NCI-H2171 treated with DMSO at 0.1 percent for 48 hours (cell line): ENCODE data around the gene ID1.
A peak's percentile ranks its signal among the peaks of the same experiment; 100 is the strongest.
"Not testable (repeated sequence)": the region's sequence is repeated elsewhere in the genome, so short reads cannot be mapped to it uniquely, and the experiment has no call there.

Source experiments
- DNase-seq: peaks from one replicate; lab custom pipeline; 2025; lab: John Stamatoyannopoulos, UW

The ID1 gene

GRCh38 chr20:31602431-31602778 lies 2.7 kb upstream of the ID1 start:
- DNase-seq = no peak

DNA sequence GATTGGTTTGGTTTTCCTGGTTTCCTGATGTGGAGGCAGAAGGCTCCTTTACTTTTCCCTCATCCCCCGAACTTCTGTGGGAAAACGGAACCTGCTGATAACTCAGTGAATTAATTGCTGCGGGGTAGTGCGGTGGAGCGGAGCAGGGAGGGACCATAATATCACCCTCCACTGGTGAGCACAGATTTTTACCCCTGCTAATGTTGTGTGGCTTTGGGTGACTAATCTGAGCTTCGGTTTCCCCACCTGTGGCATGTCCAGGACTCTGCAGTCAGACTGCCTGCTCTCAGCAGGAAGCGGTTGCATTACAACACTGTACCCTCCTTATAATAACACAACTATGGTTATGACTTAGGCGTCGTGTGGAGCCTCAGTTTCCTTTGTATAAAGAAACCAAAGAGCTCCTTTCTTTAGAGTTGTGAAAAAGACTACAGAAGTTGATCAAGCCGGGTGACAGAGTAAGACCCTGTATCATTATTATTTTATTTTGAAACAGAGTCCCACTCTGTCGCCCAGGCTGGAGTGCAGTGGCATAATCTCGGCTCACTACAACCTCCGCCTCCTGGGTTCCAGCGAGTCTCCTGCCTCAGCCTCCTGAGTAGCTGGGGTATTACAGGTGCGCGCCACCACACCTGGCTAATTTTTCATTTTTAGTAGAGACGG lies 2.2 kb upstream of the ID1 start:
- DNase-seq = peak; percentile 48

GRCh38 chr20:31603822-31604566 lies 1.1 kb upstream of the ID1 start:
- DNase-seq = peak; percentile 100

GRCh38 chr20:31604567-31605030 lies 490 bp upstream of the ID1 start:
- DNase-seq = no peak

- no peak for DNase-seq
Measured at GRCh38 chr20:31605902-31606803, 1.1 kb downstream of the ID1 start.

GRCh38 chr20:31606804-31607639 lies 1.9 kb downstream of the ID1 start:
- peak; percentile 97 for DNase-seq

DNA sequence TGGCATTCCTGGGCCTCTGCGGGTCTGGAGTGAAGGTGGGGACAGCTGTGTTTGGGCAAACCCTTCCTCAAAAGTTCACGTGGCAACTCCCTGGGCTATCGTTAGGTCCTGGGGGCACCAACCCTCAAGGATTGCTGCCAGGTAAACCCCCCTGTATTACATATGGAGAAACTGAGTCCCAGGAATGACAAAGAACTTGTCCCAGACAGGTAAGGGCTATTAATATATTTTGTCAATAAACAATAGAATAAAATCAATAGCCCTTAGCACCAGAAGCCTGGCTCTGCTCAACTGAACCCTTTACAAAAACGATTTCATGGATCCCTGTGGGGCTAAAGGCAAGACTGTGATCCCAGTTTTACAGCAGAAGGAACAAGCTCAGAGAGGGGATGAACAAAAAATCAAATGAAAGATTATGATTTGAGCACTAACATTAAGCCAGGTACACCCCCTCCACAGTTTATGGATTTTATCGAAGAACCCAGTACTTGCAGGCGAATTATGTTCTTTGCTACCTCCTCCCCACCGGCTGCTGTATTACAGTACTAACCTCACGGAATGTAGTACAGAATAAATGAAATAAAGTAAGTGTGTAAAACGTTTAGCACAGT lies 2.7 kb downstream of the ID1 start:
- DNase-seq = peak; percentile 89

GRCh38 chr20:31608251-31608945 lies 3.3 kb downstream of the ID1 start:
- peak; percentile 99 for DNase-seq

GRCh38 chr20:31612271-31612640 lies 7.2 kb downstream of the ID1 start:
- not testable (repeated sequence) for DNase-seq

GRCh38 chr20:31615416-31615815 lies 10.3 kb downstream of the ID1 start:
- no peak for DNase-seq

- DNase-seq = no peak
Measured at GRCh38 chr20:31617432-31618104, 12.5 kb downstream of the ID1 start.

DNA sequence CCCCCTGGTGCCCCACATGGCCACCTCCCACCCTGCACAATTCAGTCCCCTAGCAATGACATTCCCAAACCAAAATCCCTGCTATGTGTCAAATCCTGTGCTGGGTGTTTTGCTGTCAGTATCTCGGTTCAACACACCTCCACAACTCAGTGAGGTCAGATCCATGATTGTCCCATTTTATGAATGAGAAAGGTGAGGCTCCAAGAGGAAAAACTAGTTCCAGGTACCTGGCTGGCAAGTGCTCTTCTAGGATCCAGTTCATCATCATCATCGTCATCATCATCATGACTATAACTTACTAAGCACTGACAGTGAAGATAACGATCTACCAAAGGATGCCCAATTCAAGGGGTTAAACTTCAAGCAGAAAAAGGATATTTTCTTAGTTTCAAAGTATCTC lies 15.2 kb downstream of the ID1 start:
- no peak for DNase-seq

DNA sequence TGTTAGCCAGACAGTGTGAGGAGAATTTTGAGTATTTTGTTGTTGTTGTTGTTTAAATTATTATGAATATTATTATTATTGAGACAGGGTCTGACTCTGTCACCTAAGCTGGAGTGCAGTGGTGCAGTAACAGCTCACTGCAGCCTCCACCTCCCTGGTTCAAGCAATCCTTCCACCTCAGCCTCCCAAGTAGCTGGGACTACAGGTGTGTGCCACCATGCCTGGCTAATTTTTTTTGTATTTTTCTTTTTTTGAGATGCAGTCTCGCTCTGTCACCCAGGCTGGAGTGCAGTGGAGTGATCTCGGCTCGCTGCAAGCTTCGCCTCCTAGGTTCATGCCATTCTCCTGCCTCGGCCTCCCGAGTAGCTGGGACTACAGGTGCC lies 18.0 kb downstream of the ID1 start:
- not testable (repeated sequence) for DNase-seq

- not testable (repeated sequence) for DNase-seq
Measured at GRCh38 chr20:31626534-31626933, 21.4 kb downstream of the ID1 start.

GRCh38 chr20:31628057-31628456 lies 23.0 kb downstream of the ID1 start:
- DNase-seq = not testable (repeated sequence)

DNA sequence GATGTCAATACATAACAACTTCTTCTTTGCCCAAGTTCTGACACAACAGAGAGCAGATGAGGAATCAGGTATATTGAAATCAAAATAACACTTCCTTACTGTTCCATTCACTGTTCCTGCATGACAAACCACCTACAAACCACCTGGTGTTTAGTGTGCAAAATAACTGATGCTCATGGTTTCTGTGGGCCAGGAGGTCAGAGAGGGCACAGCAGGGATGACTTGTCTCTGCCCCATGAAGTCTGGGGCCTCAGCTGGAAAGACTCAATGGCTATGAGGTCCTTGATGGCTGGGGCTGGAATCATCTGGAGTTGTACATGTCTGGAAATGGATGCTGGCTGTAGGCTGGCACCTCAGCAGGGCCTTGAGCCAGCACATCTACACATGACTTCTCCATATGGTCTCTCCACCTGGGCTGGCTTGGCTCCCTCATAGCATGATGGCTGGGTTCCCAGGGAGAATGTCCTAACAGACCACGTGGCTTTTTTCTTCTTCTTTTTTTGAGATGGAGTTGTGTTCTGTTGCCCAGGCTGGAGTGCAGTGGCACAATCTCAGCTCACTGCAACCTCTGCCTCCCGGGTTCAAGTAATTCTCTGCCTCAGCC lies 25.2 kb downstream of the ID1 start:
- peak; percentile 97 for DNase-seq

DNA sequence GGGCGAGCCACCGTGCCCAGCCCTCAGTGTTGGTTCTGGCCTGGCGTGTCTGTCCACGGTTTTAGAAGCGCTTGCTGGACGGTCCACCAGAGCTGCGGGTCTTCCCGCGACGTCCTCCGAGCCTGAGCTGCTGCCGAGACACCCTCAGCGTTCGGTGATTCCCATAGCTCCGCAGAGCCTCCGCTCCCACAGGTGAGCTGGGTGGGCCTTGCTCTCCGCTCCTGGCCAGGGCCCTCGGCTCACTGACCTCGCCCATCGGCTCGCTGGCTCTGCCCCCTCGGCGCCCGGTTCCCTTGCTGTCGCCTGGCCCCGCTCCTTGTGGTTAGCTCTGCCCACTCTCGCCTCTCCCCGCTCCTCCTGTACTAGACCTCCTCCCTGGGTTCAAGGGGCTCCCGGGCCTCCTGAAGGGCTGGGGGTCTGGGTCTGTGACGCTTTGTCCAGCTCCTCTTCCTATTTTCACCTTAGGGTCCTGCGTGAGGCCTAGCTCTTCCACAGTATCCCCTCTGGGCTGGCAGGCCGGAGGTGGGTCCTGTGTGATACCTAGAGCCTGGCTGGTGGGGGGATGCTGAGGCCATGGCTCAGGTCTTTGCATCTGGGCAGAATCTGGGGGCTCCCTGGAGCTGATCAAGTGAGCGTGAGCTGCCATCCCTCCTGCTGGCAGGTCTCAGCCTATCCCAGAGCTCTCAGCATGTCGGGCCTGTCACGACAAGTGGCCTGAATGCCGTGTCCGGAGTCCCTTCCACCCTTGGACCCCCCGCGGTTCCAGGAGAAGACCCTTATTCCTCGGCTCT lies 27.7 kb downstream of the ID1 start:
- DNase-seq = no peak

DNA sequence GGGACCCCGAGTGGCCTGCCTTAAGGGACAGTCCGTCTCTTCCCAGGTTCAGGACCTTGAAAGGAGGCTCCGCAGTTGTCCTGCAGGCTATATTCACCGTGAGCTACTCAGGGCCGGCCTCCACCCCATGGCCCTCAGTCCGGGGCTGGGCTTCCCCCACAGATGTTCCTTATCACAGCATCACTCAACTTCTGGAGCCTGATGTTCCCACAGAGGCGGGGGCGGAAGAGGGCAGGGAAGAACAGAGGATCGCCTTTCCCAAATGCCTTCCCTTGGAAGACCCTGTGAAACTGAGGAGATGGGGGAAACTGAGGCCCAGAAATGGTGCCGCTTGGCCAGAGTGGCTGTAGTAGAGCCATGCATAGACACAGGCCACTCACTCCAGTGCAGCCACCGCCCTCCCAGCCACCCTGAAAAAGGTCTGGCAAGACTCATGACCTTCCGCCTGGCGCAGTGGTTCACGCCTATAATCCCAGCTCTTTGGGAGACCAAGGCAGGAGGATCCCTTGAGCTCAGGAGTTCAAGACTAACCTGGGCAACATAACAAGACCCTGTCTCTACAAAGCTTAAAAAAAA lies 28.3 kb downstream of the ID1 start:
- no peak for DNase-seq

DNA sequence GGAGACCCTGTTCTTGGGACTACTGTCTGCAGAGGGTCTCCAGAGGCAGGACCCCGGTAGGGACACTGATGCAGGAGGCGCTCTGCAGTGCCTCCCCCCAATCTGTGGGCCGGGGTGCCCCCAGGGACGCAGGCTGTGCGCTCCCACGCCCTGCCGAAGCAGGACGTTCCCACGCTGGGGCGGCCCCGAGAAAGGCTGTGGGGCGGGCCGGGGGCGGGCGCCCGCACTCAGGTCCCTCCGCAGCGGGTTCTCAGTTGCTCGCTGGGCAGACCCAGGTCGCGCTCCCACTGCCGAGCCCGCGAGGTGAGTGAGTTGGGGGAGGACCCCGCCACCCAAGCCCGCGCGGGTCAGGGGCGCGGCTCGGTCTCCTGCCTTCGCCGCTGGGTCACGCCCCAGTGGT lies 32.6 kb downstream of the ID1 start, which contains the start of gene COX4I2:
Gene COX4I2, plus strand, starts transcription at position 253 of the 400 bp plus-strand sequence. CDS start 1,106 bp downstream, outside the sequence.
- peak; percentile 54 for DNase-seq
